Stimulated activated CD4-positive, alpha-beta T cell treated with anti-CD3 and anti-CD28 coated beads, Interleukin-12 subunit alpha, Interleukin-12 subunit beta, amount 100 ng/mL, for 24 hours (primary cell): ENCODE measurements around the gene CAPN11.
"Not testable (repeated sequence)": the region's sequence is repeated elsewhere in the genome, so short reads cannot be mapped to it uniquely, and the experiment has no call there.

Experiments used
- DNase-seq, 2 experiments: peaks; one replicate each; pipeline ENCODE4 v3.0.0-alpha.2; 2020; ENCODE audit warnings: low read depth in 2 of 2

Gene CAPN11

GRCh38 chr6:44131892-44132291 is 26.7 kb upstream of the CAPN11 start:
- no peak for DNase-seq

GRCh38 chr6:44132476-44132875 is 26.1 kb upstream of the CAPN11 start:
- no peak for DNase-seq

GRCh38 chr6:44133003-44133931 is 25.4 kb upstream of the CAPN11 start:
- no peak for DNase-seq

GRCh38 chr6:44133981-44134711 is 24.5 kb upstream of the CAPN11 start:
- DNase-seq, result no peak

- no peak for DNase-seq
These were observed 23.4 kb upstream of the CAPN11 start for GRCh38 chr6:44135173-44135758.

- DNase-seq, result no peak
These were observed 22.7 kb upstream of the CAPN11 start for GRCh38 chr6:44135875-44136274.

- no peak for DNase-seq
These were observed 19.8 kb upstream of the CAPN11 start for GRCh38 chr6:44138717-44139350.

- DNase-seq, result no peak
These were observed 19.3 kb upstream of the CAPN11 start for GRCh38 chr6:44139351-44139743.

- DNase-seq, result no peak
These were observed 15.8 kb upstream of the CAPN11 start for GRCh38 chr6:44142835-44143234.

- DNase-seq, result no peak
These were observed 14.9 kb upstream of the CAPN11 start for GRCh38 chr6:44143731-44144130.

- DNase-seq, result not testable (repeated sequence)
These were observed 14.1 kb upstream of the CAPN11 start for GRCh38 chr6:44144536-44144935.

GRCh38 chr6:44145839-44146238 is 12.8 kb upstream of the CAPN11 start:
- no peak for DNase-seq

GRCh38 chr6:44146685-44147084 is 11.9 kb upstream of the CAPN11 start:
- DNase-seq, result no peak

- DNase-seq, result no peak
These were observed 11.4 kb upstream of the CAPN11 start for GRCh38 chr6:44147256-44147655.

GRCh38 chr6:44148306-44148705 is 10.3 kb upstream of the CAPN11 start:
- DNase-seq, result no peak

GRCh38 chr6:44149369-44150012 is 9.1 kb upstream of the CAPN11 start:
- DNase-seq, result no peak

- DNase-seq, result no peak
These were observed 8.2 kb upstream of the CAPN11 start for GRCh38 chr6:44150317-44150917.

- peak; percentile 59 to 79 for DNase-seq
These were observed 7.1 kb upstream of the CAPN11 start for GRCh38 chr6:44151348-44152108.

- no peak for DNase-seq
These were observed 6.5 kb upstream of the CAPN11 start for GRCh38 chr6:44152109-44152461.

- no peak for DNase-seq
These were observed 6.1 kb upstream of the CAPN11 start for GRCh38 chr6:44152533-44152932.

- DNase-seq, result no peak
These were observed 4.6 kb upstream of the CAPN11 start for GRCh38 chr6:44154067-44154466.
